K562 (cell line): ENCODE measurements around the gene LUC7L. TPM values are rescaled to one million over a fixed set of nuclear protein-coding genes. Genes with fewer than 3 reads are reported as not detected.
A peak's percentile ranks its signal among the peaks of the same experiment; 100 is the strongest.

Experiments used
- ATAC-seq: fragments of 200-7000 bp; cut with Tn5 transposase; 3 replicates; pipeline ENCODE4 v1.9.1; 2020; ENCODE audit warnings: moderate library complexity
- BruUV-seq: library from RNA; stranded (reverse); fragments of 400-500 nt; replicated peaks from 2 replicates; lab custom pipeline; 2021; lab: Mats Ljungman, UMichigan
- CTCF ChIA-PET: fragments of 300-600 bp; formaldehyde crosslinking; extraction: SDS; loops from one replicate; lab custom pipeline; 2021; ENCODE audit warnings: low intra/inter-chr PET ratio; lab: Yijun Ruan, JAX
- POLR2A ChIA-PET: fragments of 300-600, 350-650 bp; sonication (Branson Sonifier 250); formaldehyde crosslinking; extraction: SDS; loops from one replicate; lab custom pipeline; 2021; ENCODE audit warnings: antibody characterized with exemption, inconsistent platforms; lab: Yijun Ruan, JAX
- DNase-seq, 4 experiments: peaks; one replicate each; pipeline versions ENCODE4 v3.0.0 to v3.0.0-alpha.2; 2011 to 2018; ENCODE audit warnings: low spot score in 3 of 4, mixed read lengths in 3 of 4; ENCODE audit errors: extremely low read depth in 1 of 4
- FAIRE-seq: peaks from 2 replicates; lab custom pipeline; 2011; peaks lifted over from hg19 to GRCh38; lab: Jason Lieb, UNC
- H2AFZ ChIP-seq: 2 replicates; pipeline ENCODE4 v1.6.0; 2011; ENCODE audit warnings: low read depth, low read length, control low read depth, inconsistent platforms
- H3K27ac ChIP-seq: fragments of 200-600 bp; 3 replicates; pipeline ENCODE4 v1.8.0; 2011; ENCODE audit warnings: low read depth, mild to moderate bottlenecking, control low read depth, inconsistent platforms, low read length, moderate library complexity, mixed read lengths; ENCODE audit errors: extremely low read depth
- H3K27me3 ChIP-seq, 2 experiments: fragments of 300-600 bp in 1 of 2; 2 replicates in 1 of 2; 3 replicates in 1 of 2; pipeline versions ENCODE4 v1.6.0 to v1.8.0; 2011; ENCODE audit warnings: inconsistent platforms in 2 of 2, low read length in 2 of 2, mild to moderate bottlenecking in 1 of 2, mixed read lengths in 1 of 2, moderate library complexity in 1 of 2; ENCODE audit not compliant: control insufficient read depth in 2 of 2, insufficient read depth in 2 of 2
- H3K36me3 ChIP-seq: fragments of 300-600 bp; 3 replicates; pipeline ENCODE4 v1.8.0; 2011; ENCODE audit warnings: mild to moderate bottlenecking, low read length, inconsistent platforms; ENCODE audit not compliant: control insufficient read depth, insufficient read depth
- H3K4me1 ChIP-seq, 2 experiments: fragments of 200-600 bp in 1 of 2; replicated peaks in 1 of 2; 2 replicates in 1 of 2; 3 replicates in 1 of 2; pipeline versions ENCODE4 v1.5.1 to v1.8.0; 2011; ENCODE audit warnings: inconsistent platforms in 2 of 2, low read length in 2 of 2, mild to moderate bottlenecking in 1 of 2, mixed read lengths in 1 of 2, moderate library complexity in 1 of 2; ENCODE audit not compliant: control insufficient read depth in 2 of 2, insufficient read depth in 2 of 2
- H3K4me2 ChIP-seq: 2 replicates; pipeline ENCODE4 v1.6.1; 2011; ENCODE audit warnings: low read length, control low read depth, inconsistent platforms, mixed read lengths; ENCODE audit not compliant: insufficient read depth
- H3K4me3 ChIP-seq: fragments of 200-600 bp; sonication (generic), shearing (Covaris generic); 2 replicates; pipeline ENCODE4 v1.5.1; 2016; ENCODE audit warnings: control low read depth, inconsistent platforms
- H3K79me2 ChIP-seq: fragments of 200-600 bp; 3 replicates; pipeline ENCODE4 v1.8.0; 2011; ENCODE audit warnings: low read length, inconsistent platforms; ENCODE audit not compliant: control insufficient read depth, insufficient read depth
- H3K9ac ChIP-seq, 2 experiments: 2 replicates each; pipeline versions ENCODE4 v1.6.0 to v1.6.1; 2011; ENCODE audit warnings: low read depth in 2 of 2, low read length in 2 of 2, control low read depth in 1 of 2, inconsistent platforms in 1 of 2, mild to moderate bottlenecking in 1 of 2, mixed read lengths in 1 of 2; ENCODE audit not compliant: insufficient read depth in 1 of 2
- H3K9me1 ChIP-seq: one replicate; pipeline ENCODE4 v1.6.0; 2011; ENCODE audit warnings: inconsistent platforms, mild to moderate bottlenecking, low read length, moderate library complexity; ENCODE audit not compliant: control insufficient read depth, insufficient read depth
- H3K9me3 ChIP-seq: replicated peaks from 2 replicates; pipeline ENCODE4 v1.5.1; 2011; ENCODE audit warnings: low read depth, low read length, inconsistent platforms; ENCODE audit not compliant: control insufficient read depth, insufficient read depth
- H4K20me1 ChIP-seq: replicated peaks from 2 replicates; pipeline ENCODE4 v1.6.1; 2011; ENCODE audit warnings: low read length, inconsistent platforms, mixed read lengths; ENCODE audit not compliant: control insufficient read depth, insufficient read depth
- CHD2 ChIP-seq: IDR thresholded peaks from 2 replicates; pipeline ENCODE4 v1.6.1; 2011; ENCODE audit warnings: low read depth, low read length
- CHD4 ChIP-seq: fragments of 200-600 bp; sonication (generic); IDR thresholded peaks from 3 replicates; pipeline ENCODE4 v1.6.1; 2012; ENCODE audit warnings: low read depth, mild to moderate bottlenecking, mixed read lengths, low read length, inconsistent platforms; ENCODE audit not compliant: insufficient read depth, insufficient replicate concordance, poor library complexity, severe bottlenecking
- DEAF1 ChIP-seq: fragments of 450-650 bp; formaldehyde crosslinking; IDR thresholded peaks from 2 replicates; pipeline ENCODE4 v1.4.0; 2020; ENCODE audit warnings: mild to moderate bottlenecking, moderate library complexity
- DNMT1 ChIP-seq: fragments of 450-650 bp; IDR thresholded peaks from 2 replicates; pipeline ENCODE4 v1.6.1; 2016; ENCODE audit warnings: antibody characterized with exemption, mild to moderate bottlenecking
- ETV1 ChIP-seq: fragments of 450-650 bp; conservative IDR thresholded peaks from 2 replicates; pipeline ENCODE4 v1.6.1; 2016; ENCODE audit warnings: missing genetic modification characterization, control low read depth, low read depth, missing compliant biosample characterization
- FOS ChIP-seq: IDR thresholded peaks from 3 replicates; pipeline ENCODE4 v1.6.1; 2011; ENCODE audit not compliant: insufficient read length; ENCODE audit errors: extremely low read depth
- GATAD2B ChIP-seq: fragments of 450-650 bp; IDR thresholded peaks from 2 replicates; pipeline ENCODE4 v1.6.1; 2017; ENCODE audit warnings: mild to moderate bottlenecking, borderline replicate concordance
- MBD2 ChIP-seq: sonication (generic); IDR thresholded peaks from 2 replicates; pipeline ENCODE4 v1.6.1; 2016; ENCODE audit warnings: low read depth, borderline replicate concordance
- MCM2 ChIP-seq: fragments of 450-650 bp; IDR thresholded peaks from 2 replicates; pipeline ENCODE4 v1.6.1; 2017; ENCODE audit warnings: low read depth, mild to moderate bottlenecking
- NCOA2 ChIP-seq, 2 experiments: fragments of 450-650 bp; IDR thresholded peaks; 2 replicates each; pipeline ENCODE4 v1.6.1; 2018; ENCODE audit warnings: mild to moderate bottlenecking in 2 of 2, moderate library complexity in 1 of 2; ENCODE audit not compliant: partially characterized antibody in 2 of 2
- NFYB ChIP-seq: IDR thresholded peaks from 2 replicates; pipeline ENCODE4 v1.6.1; 2011; ENCODE audit warnings: mild to moderate bottlenecking, moderate library complexity; ENCODE audit not compliant: insufficient read length; ENCODE audit errors: extremely low read depth
- POLR2B ChIP-seq: fragments of 450-650 bp; IDR thresholded peaks from 2 replicates; pipeline ENCODE4 v1.6.1; 2018; ENCODE audit warnings: low read depth; ENCODE audit not compliant: partially characterized antibody
- RBM34 ChIP-seq: fragments of 200-400 bp; formaldehyde crosslinking; IDR thresholded peaks from 2 replicates; pipeline ENCODE4 v1.6.1; 2018; ENCODE audit warnings: low read length, borderline replicate concordance; ENCODE audit not compliant: insufficient read depth
- RUNX1 ChIP-seq: sonication (generic); IDR thresholded peaks from 2 replicates; pipeline ENCODE4 v1.6.1; 2016; ENCODE audit warnings: antibody characterized with exemption, low read depth
- SP2 ChIP-seq: IDR thresholded peaks from 2 replicates; pipeline ENCODE4 v1.6.1; 2011; ENCODE audit warnings: mild to moderate bottlenecking, low read depth, low read length, moderate library complexity; ENCODE audit not compliant: poor library complexity, severe bottlenecking; ENCODE audit errors: extremely low read depth
- TGIF2 ChIP-seq: sonication (generic); formaldehyde crosslinking; IDR thresholded peaks from 2 replicates; pipeline ENCODE4 v1.8.1; 2022; ENCODE audit warnings: mild to moderate bottlenecking, missing genetic modification reagents, moderate library complexity
- ZBTB49 ChIP-seq: sonication (generic); formaldehyde crosslinking; IDR thresholded peaks from 2 replicates; pipeline ENCODE4 v1.8.0; 2022; ENCODE audit warnings: missing genetic modification reagents, mild to moderate bottlenecking, borderline replicate concordance
- ZNF253 ChIP-seq: fragments of 250-450 bp; sonication (Bioruptor Pico); conservative IDR thresholded peaks from 2 replicates; pipeline ENCODE4 v1.6.1; 2021; ENCODE audit warnings: mild to moderate bottlenecking
- ZNF780A ChIP-seq: fragments of 250-450 bp; sonication (Bioruptor Pico); IDR thresholded peaks from 2 replicates; pipeline ENCODE4 v1.5.0; 2021; ENCODE audit warnings: mild to moderate bottlenecking
- WGBS: fragments of 100-300 bp; shearing (Covaris generic); methylation state at CpG from one replicate; pipeline ENCODE4 v1.1.6; 2016; ENCODE audit warnings: low coverage, mixed read lengths; ENCODE audit not compliant: insufficient coverage; ENCODE audit errors: missing lambda C conversion rate; 5-methylcytosine and 5-hydroxymethylcytosine counted together
- in situ Hi-C: fragments of 300-500 bp; cut with MboI; formaldehyde crosslinking; loops from 4 replicates; pipeline ENCODE4 v1.15.0; 2018; ENCODE audit warnings: inconsistent platforms, mixed read lengths
- intact Hi-C: fragments of 100-400 bp; cut with micrococcal nuclease; formaldehyde crosslinking; loops from 2 replicates; pipeline ENCODE4 v1.14.2; 2022
- polyA plus RNA-seq, 8 experiments: library from polyadenylated mRNA; depleted of rRNA in 4 of 8; stranded (reverse) in 5 of 8; unstranded in 3 of 8; fragments of >200 nt; fragmentation: Nextera tagmentation in 2 of 8; fragmentation: Illumina TruSeq in 1 of 8; extraction: Ambion mirVana in 2 of 8; extraction: Trizol in 1 of 8; gene quantifications; 2 replicates each; pipeline versions ENCODE4 v1.2.1 to v1.2.3, GENCODE V29; 2011 to 2014; ENCODE audit warnings: inconsistent platforms in 1 of 8, missing spikeins in 1 of 8
- total RNA-seq, 7 experiments: library from RNA; depleted of rRNA in 6 of 7; stranded (reverse); fragments of >200 nt in 6 of 7; fragmentation: Illumina TruSeq in 2 of 7; extraction: Trizol in 2 of 7; gene quantifications; 2 replicates each; pipeline versions ENCODE4 v1.2.1 to v1.2.3, GENCODE V29; 2011 to 2021; ENCODE audit warnings: low replicate concordance in 1 of 7

Gene LUC7L
- total and polyA plus RNA-seq, 9 of the 15 experiments (the other 6 are each of a cell fraction or from before 2014, with no cell fraction given), result 1.7 to 93.3 (median 59.5) TPM

- H4K20me1 ChIP-seq, result no peaks in the 10 kb centered on the region
- H3K27ac ChIP-seq, result no peak overlapping the region
- ChIA-PET POLR2A (interaction anchor here (0.8 kb wide), 1 partner anchor 8 kb away, joined by 3 read pairs; no protein-coding TSS in a partner anchor), CTCF (no interaction called here)
- H2AFZ ChIP-seq, result no peak overlapping the region
- peak; percentile 91 for FAIRE-seq
- no TSS peak for BruUV-seq
- peak in 2 of 4 experiments; percentile 70 to 81 for DNase-seq
- H3K4me2 ChIP-seq, result no peak overlapping the region
- ATAC-seq, result peak; percentile 86
- H3K9ac ChIP-seq, result no peak overlapping the region
- H3K79me2 ChIP-seq, result no peaks in the 10 kb centered on the region
- H3K27me3 ChIP-seq, result no peaks in the 10 kb centered on the region
- H3K4me3 ChIP-seq, result no peak overlapping the region
- 20% methylated on average over 6 of the region's 6 CpGs for WGBS
- intact Hi-C loops, result no loop called here
- no peaks in the 10 kb centered on the region for H3K36me3 ChIP-seq
- H3K9me1 ChIP-seq, result no peaks in the 10 kb centered on the region
- in situ Hi-C loops, result no loop called here
- H3K4me1 ChIP-seq, result peaks cover 0 to 65% of the 10 kb centered on the region in 2 experiments; a peak in 2 of 5 replicates
- no peaks in the 10 kb centered on the region for H3K9me3 ChIP-seq
- TF ChIP-seq NCOA2 (IDR thresholded peaks at IDR 0.05; ENCODE audit: partially characterized antibody in 2 of 2), result no peak
- TF ChIP-seq ZBTB49, result no peak
- no peak for TF ChIP-seq DEAF1
- TF ChIP-seq GATAD2B, result no peak
- peak; percentile 68; the same call in 1 of the 2 replicates for TF ChIP-seq MBD2
- TF ChIP-seq CHD4, result no peak
- TF ChIP-seq ZNF253 (CRISPR knock-in tag), result no peak
- TF ChIP-seq FOS, result peak; percentile 77
- TF ChIP-seq MCM2, result no peak
- no peak for TF ChIP-seq DNMT1
- TF ChIP-seq TGIF2 (CRISPR knock-in tag), result no peak
- peak; percentile 91 for TF ChIP-seq NFYB
- TF ChIP-seq ETV1 (tag), result peak; percentile 53; the same call in 1 of the 2 replicates
- no peak for TF ChIP-seq ZNF780A (CRISPR knock-in tag)
- no peak for TF ChIP-seq RUNX1
- TF ChIP-seq RBM34, result no peak
- no peak for TF ChIP-seq POLR2B
- peak; percentile 57 for TF ChIP-seq CHD2
- peak; percentile 6 for TF ChIP-seq SP2
Observed at GRCh38 chr16:278863-279366, 49.7 kb upstream of the LUC7L start.
